Smooth muscle cell (in vitro differentiated cells): Measurements from ENCODE around the gene CARTPT. TPM values are rescaled to one million over a fixed set of nuclear protein-coding genes. Genes with fewer than 3 reads are reported as not detected.

Source experiments
- DNase-seq: peaks from one replicate; lab custom pipeline; 2025; ENCODE audit not compliant: unreplicated experiment; lab: John Stamatoyannopoulos, UW
- H2AFZ ChIP-seq: fragments of 200-600 bp; sonication (generic); 2 replicates; pipeline ENCODE4 v1.6.0; 2016; ENCODE audit warnings: antibody characterized with exemption, low read depth, mild to moderate bottlenecking
- H3F3A ChIP-seq: fragments of 200-600 bp; sonication (generic); 2 replicates; pipeline ENCODE4 v1.6.0; 2017; ENCODE audit warnings: antibody characterized with exemption, low read depth
- H3K27ac ChIP-seq: fragments of 200-600 bp; sonication (generic); 2 replicates; pipeline ENCODE4 v1.5.1; 2016; ENCODE audit warnings: low read depth, mild to moderate bottlenecking
- H3K27me3 ChIP-seq: fragments of 200-600 bp; sonication (generic); 2 replicates; pipeline ENCODE4 v1.6.1; 2016; ENCODE audit warnings: low read depth, mild to moderate bottlenecking
- H3K36me3 ChIP-seq: fragments of 200-600 bp; sonication (generic); 2 replicates; pipeline ENCODE4 v1.5.1; 2016; ENCODE audit warnings: low read depth
- H3K4me1 ChIP-seq: fragments of 200-600 bp; sonication (generic); 2 replicates; pipeline ENCODE4 v1.5.1; 2016; ENCODE audit warnings: low read depth
- H3K4me2 ChIP-seq: fragments of 200-600 bp; sonication (generic); 2 replicates; pipeline ENCODE4 v1.6.0; 2016; ENCODE audit warnings: mild to moderate bottlenecking
- H3K4me3 ChIP-seq: fragments of 200-600 bp; sonication (generic); 2 replicates; pipeline ENCODE4 v1.5.1; 2016; ENCODE audit warnings: mild to moderate bottlenecking
- H3K79me2 ChIP-seq: fragments of 200-600 bp; sonication (generic); 2 replicates; pipeline ENCODE4 v1.6.0; 2016; ENCODE audit warnings: low read depth, mild to moderate bottlenecking
- H3K9ac ChIP-seq: fragments of 200-600 bp; sonication (generic); 2 replicates; pipeline ENCODE4 v1.6.0; 2016; ENCODE audit warnings: low read depth
- H3K9me3 ChIP-seq: fragments of 200-600 bp; sonication (generic); replicated peaks from 2 replicates; pipeline ENCODE4 v1.5.1; 2016; ENCODE audit warnings: low read depth
- H4K20me1 ChIP-seq: fragments of 200-600 bp; sonication (generic); 2 replicates; pipeline ENCODE4 v1.6.0; 2016; ENCODE audit warnings: low read depth
- CTCF ChIP-seq: fragments of 200-600 bp; sonication (generic); IDR thresholded peaks from 2 replicates; pipeline ENCODE4 v1.5.1; 2017; ENCODE audit warnings: borderline replicate concordance, mild to moderate bottlenecking, antibody characterized with exemption; ENCODE audit not compliant: insufficient read depth, poor library complexity, severe bottlenecking
- polyA plus RNA-seq: library from polyadenylated mRNA; unstranded; fragments of >200 nt; fragmentation: Nextera tagmentation; extraction: Ambion mirVana; gene quantifications from 2 replicates; pipeline ENCODE4 v1.2.1, GENCODE V29; 2016
- total RNA-seq: library from RNA; depleted of rRNA; stranded (reverse); fragments of >200 nt; gene quantifications from 2 replicates; pipeline ENCODE4 v1.2.3, GENCODE V29; 2014

CARTPT gene
- total and polyA plus RNA-seq, 2 experiments from 2014 or later = not detected

GRCh38 chr5:71769287-71769686 is 50.2 kb downstream of the CARTPT start:
- H3K79me2 ChIP-seq = no peaks in the 10 kb centered on the region
- no peaks in the 10 kb centered on the region for H3F3A ChIP-seq
- H3K4me1 ChIP-seq = no peaks in the 10 kb centered on the region
- H4K20me1 ChIP-seq = no peaks in the 10 kb centered on the region
- no peak for DNase-seq
- H3K27ac ChIP-seq = no peak overlapping the region
- no peaks in the 10 kb centered on the region for H3K36me3 ChIP-seq
- no peaks in the 10 kb centered on the region for H3K9me3 ChIP-seq
- H3K4me2 ChIP-seq = no peak overlapping the region
- H3K4me3 ChIP-seq = no peak overlapping the region
- H3K9ac ChIP-seq = no peak overlapping the region
- H3K27me3 ChIP-seq = no peaks in the 10 kb centered on the region
- no peak overlapping the region for H2AFZ ChIP-seq
- TF ChIP-seq CTCF = no peak

GRCh38 chr5:71770381-71770780 is 51.3 kb downstream of the CARTPT start:
- no peak overlapping the region for H3K4me2 ChIP-seq
- H3K79me2 ChIP-seq = no peaks in the 10 kb centered on the region
- no peak overlapping the region for H3K4me3 ChIP-seq
- H3K27ac ChIP-seq = no peak overlapping the region
- H2AFZ ChIP-seq = no peak overlapping the region
- H3K27me3 ChIP-seq = no peaks in the 10 kb centered on the region
- TF ChIP-seq CTCF = no peak
- no peaks in the 10 kb centered on the region for H4K20me1 ChIP-seq
- DNase-seq = no peak
- H3K9ac ChIP-seq = no peak overlapping the region
- H3K4me1 ChIP-seq = no peaks in the 10 kb centered on the region
- H3F3A ChIP-seq = no peaks in the 10 kb centered on the region
- no peaks in the 10 kb centered on the region for H3K36me3 ChIP-seq
- no peaks in the 10 kb centered on the region for H3K9me3 ChIP-seq

Other genes starting within 250 kb of the CARTPT start
- gene MCCC2, start 131.9 kb upstream of the CARTPT start, total RNA-seq = 9.7 and 11.4 TPM in 2 replicates
- 5.5 and 8.0 TPM in 2 replicates for gene MCCC2, start 131.9 kb upstream of the CARTPT start, polyA plus RNA-seq